Stomach (tissue), 4 donors: ENCODE data around the gene NPY1R.

Source experiments
- CTCF ChIP-seq, 7 experiments: fragments of 450-650 bp in 4 of 7; fragments of 200-600 bp in 3 of 7; sonication (generic) in 3 of 7; IDR thresholded peaks; one replicate each; pipeline ENCODE4 v1.5.1; 2016 to 2019; ENCODE audit warnings: antibody characterized with exemption in 7 of 7, control low read depth in 2 of 7, mild to moderate bottlenecking in 1 of 7
- POLR2A ChIP-seq, 4 donors: fragments of 450-650 bp; IDR thresholded peaks; one replicate each; pipeline ENCODE4 v1.6.1; 2016; ENCODE audit warnings: antibody characterized with exemption in 4 of 4, control low read depth in 2 of 4, mild to moderate bottlenecking in 1 of 4, moderate library complexity in 1 of 4

GRCh38 chr4:163367651-163368050 is 35.3 kb upstream of the NPY1R start:
- no peak for TF ChIP-seq CTCF (IDR thresholded peaks at IDR 0.05)
- no peak for TF ChIP-seq POLR2A (IDR thresholded peaks at IDR 0.05)
